Neuronal stem cell (in vitro differentiated cells): Measurements from ENCODE around the gene CSMD2.

Experiments used
- DNase-seq: peaks from one replicate; pipeline ENCODE4 v3.0.0-alpha.2; 2013; ENCODE audit warnings: low spot score
- H2AFZ ChIP-seq: one replicate; pipeline ENCODE4 v1.6.1; 2013; ENCODE audit warnings: mild to moderate bottlenecking, low read length, inconsistent platforms
- H2AK5ac ChIP-seq: 2 replicates; pipeline ENCODE4 v1.6.1; 2013; ENCODE audit warnings: low read depth, mild to moderate bottlenecking, inconsistent platforms, low read length, moderate library complexity, mixed read lengths
- H2BK120ac ChIP-seq: 2 replicates; pipeline ENCODE4 v1.6.1; 2013; ENCODE audit warnings: low read depth, mild to moderate bottlenecking, inconsistent platforms, low read length, moderate library complexity, mixed read lengths
- H2BK12ac ChIP-seq: one replicate; pipeline ENCODE4 v1.6.1; 2013; ENCODE audit warnings: low read length, inconsistent platforms
- H2BK15ac ChIP-seq: 2 replicates; pipeline ENCODE4 v1.6.1; 2013; ENCODE audit warnings: mild to moderate bottlenecking, low read length, inconsistent platforms, mixed read lengths
- H2BK5ac ChIP-seq: one replicate; pipeline ENCODE4 v1.6.1; 2013; ENCODE audit warnings: inconsistent platforms, mild to moderate bottlenecking, low read length, moderate library complexity
- H3K14ac ChIP-seq: one replicate; pipeline ENCODE4 v1.6.1; 2013; ENCODE audit warnings: low read length, inconsistent platforms
- H3K18ac ChIP-seq: 2 replicates; pipeline ENCODE4 v1.6.1; 2013; ENCODE audit warnings: low read length, inconsistent platforms
- H3K23ac ChIP-seq: 2 replicates; pipeline ENCODE4 v1.6.1; 2013; ENCODE audit warnings: low read depth, mild to moderate bottlenecking, mixed read lengths, low read length, inconsistent platforms; ENCODE audit not compliant: poor library complexity
- H3K27ac ChIP-seq: replicated peaks from 3 replicates; pipeline ENCODE4 v1.5.1; 2013; ENCODE audit warnings: low read length, inconsistent platforms
- H3K27me3 ChIP-seq, 3 experiments: 2 replicates each; pipeline ENCODE4 v1.6.1; 2013; ENCODE audit warnings: low read length in 3 of 3, mild to moderate bottlenecking in 2 of 3, inconsistent platforms in 1 of 3, low read depth in 1 of 3, mixed read lengths in 1 of 3, moderate library complexity in 1 of 3; ENCODE audit not compliant: control insufficient read depth in 3 of 3, insufficient read depth in 3 of 3
- H3K36me3 ChIP-seq, 2 donors: replicated peaks in 1 of 2; 2 replicates each; pipeline ENCODE4 v1.6.1; 2013; ENCODE audit warnings: low read length in 2 of 2; ENCODE audit not compliant: control insufficient read depth in 2 of 2, insufficient read depth in 2 of 2
- H3K4ac ChIP-seq: 2 replicates; pipeline ENCODE4 v1.6.1; 2013; ENCODE audit warnings: inconsistent platforms, mild to moderate bottlenecking, low read length, moderate library complexity
- H3K4me1 ChIP-seq, 2 donors: 1 replicate in 1 of 2; 2 replicates in 1 of 2; pipeline ENCODE4 v1.6.1; 2013; ENCODE audit warnings: low read length in 2 of 2, low read depth in 1 of 2; ENCODE audit not compliant: control insufficient read depth in 2 of 2, insufficient read depth in 1 of 2
- H3K4me2 ChIP-seq: one replicate; pipeline ENCODE4 v1.6.1; 2013; ENCODE audit warnings: mild to moderate bottlenecking, low read length, inconsistent platforms; ENCODE audit not compliant: insufficient read depth, poor library complexity, severe bottlenecking
- H3K4me3 ChIP-seq, 2 donors: 2 replicates each; pipeline ENCODE4 v1.5.1; 2013; ENCODE audit warnings: low read length in 2 of 2, mild to moderate bottlenecking in 2 of 2, inconsistent platforms in 1 of 2, moderate library complexity in 1 of 2
- H3K79me1 ChIP-seq: one replicate; pipeline ENCODE4 v1.6.1; 2013; ENCODE audit warnings: low read depth, mild to moderate bottlenecking, inconsistent platforms, low read length, moderate library complexity
- H3K9ac ChIP-seq: one replicate; pipeline ENCODE4 v1.6.1; 2013; ENCODE audit warnings: mild to moderate bottlenecking, low read depth, low read length, inconsistent platforms; ENCODE audit not compliant: poor library complexity
- H3K9me3 ChIP-seq, 2 donors: replicated peaks in 1 of 2; 2 replicates each; pipeline versions ENCODE3 to v1.6.1; 2013; ENCODE audit warnings: low read length in 2 of 2, mild to moderate bottlenecking in 2 of 2, inconsistent platforms in 1 of 2, low read depth in 1 of 2, mixed read lengths in 1 of 2, moderate library complexity in 1 of 2; ENCODE audit not compliant: control insufficient read depth in 2 of 2, insufficient read depth in 1 of 2
- H4K8ac ChIP-seq: one replicate; pipeline ENCODE4 v1.6.1; 2013; ENCODE audit warnings: low read depth, mild to moderate bottlenecking, inconsistent platforms, low read length, moderate library complexity
- H4K91ac ChIP-seq: one replicate; pipeline ENCODE4 v1.6.1; 2013; ENCODE audit warnings: low read length, low read depth, mild to moderate bottlenecking, inconsistent platforms; ENCODE audit not compliant: poor library complexity
- WGBS, 2 donors: extraction: QIAGEN DNeasy Blood & Tissue Kit; methylation state at CpG; one replicate each; pipeline ENCODE4 v1.1.7; 2013; ENCODE audit warnings: missing lambda C conversion rate in 2 of 2, mixed read lengths in 1 of 2; ENCODE audit not compliant: insufficient read length in 2 of 2, insufficient replicate concordance in 1 of 2; ENCODE audit errors: extremely low coverage in 2 of 2; 5-methylcytosine and 5-hydroxymethylcytosine counted together

Gene CSMD2

GRCh38 chr1:33948291-33948690 lies 216.7 kb downstream of the CSMD2 start:
- H3K14ac ChIP-seq, result no peak overlapping the region
- no peak overlapping the region for H2AK5ac ChIP-seq
- no peak overlapping the region for H3K23ac ChIP-seq
- no peak overlapping the region for H3K9ac ChIP-seq
- H3K4me2 ChIP-seq, result no peak overlapping the region
- no peaks in the 10 kb centered on the region for H3K9me3 ChIP-seq
- H3K36me3 ChIP-seq, result no peaks in the 10 kb centered on the region
- H4K8ac ChIP-seq, result no peak overlapping the region
- H3K27ac ChIP-seq, result no peak overlapping the region
- H4K91ac ChIP-seq, result no peak overlapping the region
- no peaks in the 10 kb centered on the region for H3K4me1 ChIP-seq
- H2BK120ac ChIP-seq, result no peak overlapping the region
- H3K4ac ChIP-seq, result no peak overlapping the region
- WGBS, 2 donors, result no CpG with 5 or more reads among the region's 3 CpGs
- no peak overlapping the region for H2BK5ac ChIP-seq
- no peak overlapping the region for H3K4me3 ChIP-seq
- no peak for DNase-seq
- no peak overlapping the region for H2BK15ac ChIP-seq
- no peaks in the 10 kb centered on the region for H3K27me3 ChIP-seq
- no peaks in the 10 kb centered on the region for H3K79me1 ChIP-seq
- H2AFZ ChIP-seq, result no peak overlapping the region
- no peak overlapping the region for H3K18ac ChIP-seq
- no peak overlapping the region for H2BK12ac ChIP-seq

- Histone ChIP-seq H3K4me3 (no peak overlapping the region), H3K27ac (no peak overlapping the region), H4K91ac (no peak overlapping the region), H3K14ac (no peak overlapping the region), H4K8ac (no peak overlapping the region), H2BK12ac (no peak overlapping the region), H3K36me3 (no peaks in the 10 kb centered on the region), H3K4me2 (no peak overlapping the region), H2BK15ac (no peak overlapping the region), H3K9me3 (no peaks in the 10 kb centered on the region), H3K4me1 (no peaks in the 10 kb centered on the region), H3K27me3 (no peaks in the 10 kb centered on the region), H3K79me1 (no peaks in the 10 kb centered on the region), H2AFZ (no peak overlapping the region), H2BK5ac (no peak overlapping the region), H3K23ac (no peak overlapping the region), H3K9ac (no peak overlapping the region), H2BK120ac (no peak overlapping the region), H3K18ac (no peak overlapping the region), H3K4ac (no peak overlapping the region), H2AK5ac (no peak overlapping the region)
- DNase-seq, result no peak
- no CpG with 5 or more reads among the region's 2 CpGs for WGBS, 2 donors
These were observed 218.2 kb downstream of the CSMD2 start for GRCh38 chr1:33946836-33947235.

GRCh38 chr1:33944846-33945245 lies 220.2 kb downstream of the CSMD2 start:
- DNase-seq, result no peak
- Histone ChIP-seq H2AFZ (no peak overlapping the region), H3K36me3 (no peaks in the 10 kb centered on the region), H3K27ac (no peak overlapping the region), H2BK120ac (no peak overlapping the region), H3K9ac (no peak overlapping the region), H3K27me3 (no peaks in the 10 kb centered on the region), H4K8ac (no peak overlapping the region), H3K4me1 (no peaks in the 10 kb centered on the region), H3K23ac (no peak overlapping the region), H4K91ac (no peak overlapping the region), H2BK12ac (no peak overlapping the region), H3K18ac (no peak overlapping the region), H3K4me3 (no peak overlapping the region), H3K4me2 (no peak overlapping the region), H3K9me3 (no peaks in the 10 kb centered on the region), H2BK15ac (no peak overlapping the region), H3K4ac (no peak overlapping the region), H2BK5ac (no peak overlapping the region), H2AK5ac (no peak overlapping the region), H3K79me1 (no peaks in the 10 kb centered on the region), H3K14ac (no peak overlapping the region)
- WGBS, 2 donors, result no CpG with 5 or more reads among the region's 1 CpG

DNA sequence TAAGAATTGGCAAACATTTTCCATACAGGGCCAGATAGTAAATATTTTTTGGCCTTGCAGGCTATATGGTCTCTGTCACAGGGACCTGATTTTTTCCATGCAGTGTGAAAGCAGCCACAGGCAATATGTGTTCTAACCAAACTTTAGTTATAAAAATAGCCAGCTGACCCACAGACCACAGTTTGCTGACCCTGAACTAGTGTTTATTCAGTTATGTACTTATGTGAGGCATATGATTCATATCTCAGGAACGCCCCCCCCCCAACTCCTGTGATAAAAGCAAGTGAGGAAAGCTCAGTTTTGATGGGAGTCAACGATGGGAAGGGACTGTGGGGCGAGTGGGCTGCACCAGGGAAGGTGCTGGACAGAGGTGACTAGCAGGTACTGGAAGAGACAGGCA lies 221.1 kb downstream of the CSMD2 start:
- Histone ChIP-seq H2AK5ac (no peak overlapping the region), H3K14ac (no peak overlapping the region), H2BK15ac (no peak overlapping the region), H3K4me3 (no peak overlapping the region), H2BK120ac (no peak overlapping the region), H3K79me1 (no peaks in the 10 kb centered on the region), H3K9ac (no peak overlapping the region), H3K27ac (no peak overlapping the region), H3K9me3 (no peaks in the 10 kb centered on the region), H3K36me3 (no peaks in the 10 kb centered on the region), H3K23ac (no peak overlapping the region), H3K27me3 (no peaks in the 10 kb centered on the region), H3K4me2 (no peak overlapping the region), H3K18ac (no peak overlapping the region), H2BK5ac (no peak overlapping the region), H4K91ac (no peak overlapping the region), H4K8ac (no peak overlapping the region), H2AFZ (no peak overlapping the region), H2BK12ac (no peak overlapping the region), H3K4ac (no peak overlapping the region), H3K4me1 (no peaks in the 10 kb centered on the region)
- no peak for DNase-seq
- WGBS, 2 donors, result no CpG with 5 or more reads among the region's 3 CpGs
